NCI-H526 treated with DMSO at 0.1 percent for 48 hours (cell line): ENCODE results near the gene LRRC41.
"Not testable (repeated sequence)": the region's sequence is repeated elsewhere in the genome, so short reads cannot be mapped to it uniquely, and the experiment has no call there.

Source experiments
- DNase-seq: peaks from one replicate; lab custom pipeline; 2025; lab: John Stamatoyannopoulos, UW

The LRRC41 gene

GRCh38 chr1:46303038-46303871 is at the start of gene LRRC41, which contains the start of gene UQCRH:
Gene LRRC41 (minus strand): TSS chr1:46303616. CDS start chr1:46303322, 294 bp downstream.
Gene UQCRH (plus strand): TSS chr1:46303698. CDS start chr1:46303767, 69 bp downstream.
- peak; percentile 100 for DNase-seq

DNA sequence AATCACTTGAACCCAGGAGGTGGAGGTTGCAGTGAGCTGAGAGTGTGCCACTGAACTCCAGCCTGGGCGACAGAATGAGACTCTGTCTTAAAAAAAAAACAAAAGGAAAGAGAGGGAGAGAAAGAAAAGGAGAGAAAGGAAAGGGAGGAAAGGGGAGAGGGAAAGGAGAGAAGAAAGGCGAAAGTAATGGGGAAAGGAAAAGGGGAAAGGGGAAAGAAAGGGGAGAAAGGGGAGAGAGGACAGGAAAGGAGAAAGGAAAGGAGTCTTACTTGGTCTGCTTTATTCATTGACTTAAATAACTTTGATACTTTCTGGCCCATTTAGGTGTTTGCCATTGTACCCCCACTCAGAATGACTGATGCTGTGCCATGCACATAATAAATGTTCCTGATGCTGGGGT is 48.9 kb upstream of the LRRC41 start:
- DNase-seq = no peak

DNA sequence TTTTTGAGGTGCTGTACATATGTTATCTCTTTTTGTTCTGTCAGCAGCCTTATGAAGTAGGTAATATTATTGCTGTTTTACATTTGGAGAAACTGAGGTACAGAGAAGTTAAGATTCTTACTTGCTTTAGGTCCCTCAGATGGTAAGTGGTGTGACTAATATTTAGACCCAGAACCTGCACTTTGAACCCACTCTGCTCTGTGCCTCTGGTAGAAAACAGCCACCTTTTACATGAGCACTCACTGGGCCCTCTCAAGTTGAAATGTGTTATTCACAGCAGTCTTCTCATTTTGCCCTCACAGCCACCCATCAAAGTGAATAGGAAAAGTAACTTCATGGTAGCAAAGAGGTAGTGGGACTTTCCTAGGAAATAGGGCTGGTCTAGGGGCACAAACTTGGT is 41.9 kb upstream of the LRRC41 start:
- no peak for DNase-seq

DNA sequence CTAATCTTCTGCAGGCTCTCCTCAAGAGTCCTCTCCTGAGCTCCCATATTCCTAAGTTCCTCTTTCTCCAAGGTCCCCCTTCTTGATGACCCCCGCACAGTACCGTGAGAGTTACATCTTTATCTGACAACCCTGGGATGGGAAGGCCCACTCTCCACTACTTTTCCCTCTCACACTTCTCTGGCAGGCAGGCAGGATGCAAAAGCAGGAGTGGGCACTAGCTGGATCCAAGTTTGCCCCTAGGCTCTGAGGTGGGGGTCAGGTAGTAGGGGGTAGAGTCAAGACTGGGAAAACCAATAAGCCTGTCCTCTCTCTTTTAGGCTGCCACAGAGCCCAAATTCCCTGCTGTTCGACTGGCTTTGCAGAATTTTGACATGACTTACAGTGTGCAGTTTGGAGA is 41.1 kb upstream of the LRRC41 start:
- no peak for DNase-seq

GRCh38 chr1:46343705-46344104 is 40.3 kb upstream of the LRRC41 start:
- no peak for DNase-seq

- no peak for DNase-seq
Measured at GRCh38 chr1:46343351-46343695, 39.9 kb upstream of the LRRC41 start.

DNA sequence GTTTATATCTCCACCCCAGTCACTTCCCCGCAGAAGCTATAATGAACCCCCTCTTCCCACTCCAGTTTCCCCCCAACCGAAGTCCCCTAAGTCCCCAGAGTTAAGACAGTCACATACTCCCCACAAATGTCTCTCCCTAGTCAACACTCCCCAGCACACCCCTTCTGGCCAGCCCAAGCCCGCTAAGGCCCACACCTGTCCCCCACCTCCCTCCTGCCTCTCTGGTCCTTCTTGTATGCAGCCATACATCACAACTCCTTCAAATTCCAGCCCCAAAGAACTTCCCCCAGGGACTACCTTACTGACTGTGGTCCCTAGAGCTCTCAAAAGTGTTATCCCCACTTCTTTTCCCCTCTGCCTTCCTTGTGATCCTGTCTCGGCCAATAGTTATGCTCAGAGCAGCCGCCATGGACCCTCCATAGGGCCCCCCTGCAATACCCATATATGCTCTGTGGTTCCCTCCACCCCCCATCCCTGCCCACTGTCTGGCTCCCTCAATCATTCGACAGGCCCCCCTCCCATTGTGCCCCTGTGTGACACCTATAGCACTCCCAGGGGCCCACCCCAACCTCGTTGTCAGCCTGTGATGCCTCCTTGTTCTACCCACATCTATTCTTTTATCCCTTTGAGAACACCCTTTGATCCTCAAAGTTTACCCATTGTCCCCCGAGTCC is 39.4 kb upstream of the LRRC41 start:
- DNase-seq = no peak

DNA sequence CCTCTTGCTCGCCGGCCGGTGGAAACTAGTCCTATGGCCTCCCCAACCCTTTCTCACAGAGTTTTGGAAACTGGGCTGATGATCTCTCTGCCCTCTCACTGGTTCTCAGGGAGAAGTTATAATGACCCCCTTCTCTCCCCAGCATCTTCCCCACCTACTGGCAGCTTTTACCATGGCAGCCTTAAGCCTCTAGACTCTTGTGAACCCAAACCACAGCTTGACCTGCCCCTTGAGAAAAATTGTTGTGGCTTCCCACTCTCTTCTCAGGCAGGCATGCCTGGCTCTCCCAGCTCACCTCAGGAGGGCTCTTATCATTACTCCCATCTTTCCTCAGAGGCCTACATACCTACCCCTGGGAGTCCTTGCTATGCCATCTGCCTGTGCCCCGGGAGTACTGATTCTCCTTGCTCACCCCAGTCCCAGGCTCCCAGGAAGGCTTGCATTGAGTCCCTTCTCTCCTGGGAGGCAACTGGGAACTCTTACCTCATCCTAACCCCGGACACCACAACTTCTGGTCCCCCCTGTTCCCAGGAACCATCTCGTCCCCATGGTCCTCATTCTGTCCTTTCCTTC is 38.8 kb upstream of the LRRC41 start:
- DNase-seq = no peak

- no peak for DNase-seq
Measured at GRCh38 chr1:46341222-46342083, 38.0 kb upstream of the LRRC41 start.

DNA sequence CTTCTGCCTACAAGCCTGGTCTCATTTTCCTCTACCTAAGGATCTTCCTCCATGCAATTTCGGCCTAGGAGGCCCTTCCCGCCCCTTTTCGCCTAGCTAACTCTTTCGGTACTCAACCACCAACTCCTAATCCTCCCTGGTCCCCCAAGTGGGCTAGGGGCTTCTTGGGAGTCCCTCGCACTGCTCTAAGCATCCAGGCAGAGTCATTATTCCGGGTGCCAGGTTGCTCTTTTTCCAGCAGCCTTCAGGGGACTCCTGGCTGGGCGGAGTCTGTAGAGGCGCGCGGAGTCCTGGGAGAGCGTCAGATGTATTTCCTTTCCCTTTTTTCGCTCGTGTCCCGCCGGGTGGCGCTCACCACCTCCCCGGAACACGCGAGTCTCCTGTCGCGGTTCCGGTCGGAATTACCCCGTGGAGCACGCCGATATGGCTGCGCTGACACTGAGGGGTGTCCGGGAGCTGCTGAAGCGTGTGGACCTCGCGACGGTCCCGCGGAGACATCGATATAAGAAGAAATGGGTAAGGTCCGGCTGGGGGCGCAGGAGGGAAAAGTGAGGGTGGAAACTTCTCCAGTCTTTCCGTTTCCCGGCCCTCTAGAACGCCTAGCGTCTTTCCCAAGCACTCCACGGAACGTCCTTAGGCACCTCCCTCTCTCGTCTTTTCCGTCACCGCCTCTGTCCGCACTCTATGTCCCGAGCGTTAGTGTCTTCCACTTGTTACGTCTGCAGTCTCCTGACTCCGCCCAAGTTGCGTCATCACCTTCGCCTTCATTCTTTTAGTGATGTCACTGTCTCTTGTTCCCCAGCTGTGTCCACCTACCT is 37.2 kb upstream of the LRRC41 start, which contains the start of gene NSUN4:
Gene NSUN4 (plus strand): TSS at position 404 of the 818 bp plus-strand sequence. CDS start 20 bp downstream, at position 424.
- peak; percentile 90 for DNase-seq

GRCh38 chr1:46337409-46337808 is 34.0 kb upstream of the LRRC41 start:
- not testable (repeated sequence) for DNase-seq

DNA sequence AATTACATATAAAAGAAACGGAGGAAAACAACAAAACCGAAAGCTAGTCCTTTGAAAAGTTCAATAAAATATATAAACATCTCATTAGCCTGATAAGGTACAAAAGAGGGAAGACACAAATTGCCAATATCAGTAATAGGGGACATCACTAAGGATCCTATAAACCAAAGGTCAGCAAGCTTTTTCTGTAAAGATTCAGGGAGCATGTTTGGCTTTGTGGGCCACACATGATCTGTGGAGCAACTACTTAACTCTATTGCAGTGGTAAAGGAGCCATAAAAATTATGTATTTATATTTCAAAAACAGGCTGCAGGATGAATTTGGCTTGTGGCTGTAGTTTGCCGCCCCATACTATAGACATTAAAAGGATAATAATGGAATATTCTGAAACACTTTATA is 31.7 kb upstream of the LRRC41 start:
- DNase-seq = no peak

GRCh38 chr1:46334030-46334384 is 30.6 kb upstream of the LRRC41 start:
- no peak for DNase-seq

DNA sequence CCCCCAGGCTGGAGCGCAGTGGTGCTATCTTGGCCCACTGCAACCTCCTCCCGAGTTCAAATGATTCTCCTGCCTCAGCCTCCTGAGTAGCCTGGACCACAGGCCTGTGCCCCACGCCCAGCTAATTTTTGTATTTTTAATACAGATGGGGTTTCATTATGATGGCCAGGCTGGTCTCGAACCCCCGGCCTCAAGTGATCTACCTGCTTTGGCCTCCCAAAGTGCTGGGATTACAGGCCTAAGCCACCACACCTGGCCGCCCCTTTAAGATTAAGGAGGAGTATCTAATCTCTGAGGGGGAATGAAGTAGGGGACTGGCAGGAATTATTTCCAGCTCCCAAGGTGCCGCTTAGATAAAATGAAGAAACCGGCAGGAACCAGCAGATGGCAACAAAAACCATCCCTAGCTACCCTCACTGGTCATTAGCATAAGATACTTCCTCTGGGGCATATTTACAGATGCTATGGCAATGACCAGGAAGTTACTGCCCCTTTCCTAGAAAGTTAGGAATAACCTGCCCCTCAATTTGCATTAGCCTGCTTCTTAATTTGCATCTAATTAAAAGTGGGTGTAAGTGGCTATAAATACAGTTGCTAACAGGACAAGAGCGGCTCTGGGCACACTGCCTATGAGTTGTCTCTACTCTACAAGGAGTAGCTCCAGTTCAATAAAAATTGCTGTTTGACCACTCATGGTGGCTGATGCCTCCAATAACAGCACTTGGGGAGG is 30.0 kb upstream of the LRRC41 start:
- DNase-seq = peak; percentile 97

GRCh38 chr1:46331786-46332540 is 28.5 kb upstream of the LRRC41 start:
- not testable (repeated sequence) for DNase-seq

GRCh38 chr1:46330381-46330780 is 27.0 kb upstream of the LRRC41 start:
- DNase-seq = not testable (repeated sequence)

DNA sequence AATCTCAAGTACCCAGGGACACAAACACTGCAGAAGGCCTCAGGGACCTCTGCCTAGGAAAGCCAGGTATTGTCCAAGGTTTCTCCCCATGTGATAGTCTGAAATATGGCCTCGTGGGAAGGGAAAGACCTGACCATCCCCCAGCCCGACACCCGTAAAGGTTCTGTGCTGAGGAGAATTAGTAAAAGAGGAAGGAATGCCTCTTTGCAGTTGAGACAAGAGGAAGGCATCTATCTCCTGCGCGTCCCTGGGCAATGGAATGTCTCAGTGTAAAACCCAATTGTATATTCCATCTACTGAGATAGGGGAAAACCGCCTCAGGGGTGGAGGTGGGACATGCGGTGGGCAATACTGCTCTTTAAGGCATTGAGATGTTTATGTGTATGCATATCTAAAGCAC is 26.4 kb upstream of the LRRC41 start:
- not testable (repeated sequence) for DNase-seq

- not testable (repeated sequence) for DNase-seq
Measured at GRCh38 chr1:46328182-46328581, 24.8 kb upstream of the LRRC41 start.

DNA sequence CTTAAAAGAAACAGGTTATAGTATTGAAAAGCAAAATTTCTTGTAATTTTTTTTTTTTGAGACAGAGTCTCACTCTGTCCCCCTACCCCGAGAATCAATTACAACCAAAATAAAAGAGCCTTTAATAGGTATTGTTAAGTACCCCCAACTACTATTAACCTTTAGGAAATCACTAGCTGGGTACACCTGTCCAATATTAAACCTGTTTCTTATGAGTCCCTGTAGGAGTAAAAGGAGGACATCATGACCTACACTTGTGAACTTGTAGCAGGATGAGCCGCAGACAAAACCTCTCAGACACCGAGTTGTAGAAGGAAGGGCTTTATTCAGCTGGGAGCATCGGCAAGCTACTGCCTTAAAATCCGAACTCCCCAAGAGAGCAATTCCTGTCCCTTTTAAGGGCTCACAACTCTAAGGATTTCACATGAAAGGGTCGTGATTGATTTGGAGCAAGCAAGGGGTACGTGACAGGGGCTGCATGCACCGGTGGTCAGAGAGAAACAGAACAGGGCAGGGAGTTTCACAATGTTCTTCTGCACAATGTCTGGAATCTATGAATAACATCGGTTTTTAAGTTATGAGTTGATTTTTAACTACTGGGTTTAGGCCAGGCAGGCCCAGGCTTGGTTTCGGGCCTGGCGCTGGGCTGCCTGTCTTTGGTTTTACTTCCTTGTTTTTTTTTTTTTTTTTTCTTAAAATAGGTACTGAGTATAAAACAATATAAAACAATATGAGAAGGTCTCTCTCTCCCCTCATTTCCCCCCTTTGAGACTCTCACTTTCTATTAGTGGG is 22.1 kb upstream of the LRRC41 start:
- DNase-seq = not testable (repeated sequence)
